Activated CD4-positive, alpha-beta T cell treated with anti-CD3 and anti-CD28 coated beads, Interleukin-2, amount 10 ng/mL, durations not matched to agents 7 days and 5 days (primary cell): ENCODE data around the gene FNDC8. TPM values are rescaled to one million over a fixed set of nuclear protein-coding genes. Genes with fewer than 3 reads are reported as not detected.
"Not testable (repeated sequence)": the region's sequence is repeated elsewhere in the genome, so short reads cannot be mapped to it uniquely, and the experiment has no call there.

Experiments
- CTCF ChIA-PET: fragments of 350-600 bp; sonication (Branson Sonifier 250); formaldehyde crosslinking; loops from one replicate; lab custom pipeline; 2021; ENCODE audit warnings: antibody characterized with exemption; lab: Charles Lee
- POLR2A ChIA-PET: fragments of 350-600 bp; sonication (Branson Sonifier 250); formaldehyde crosslinking; loops from one replicate; lab custom pipeline; 2021; ENCODE audit warnings: antibody characterized with exemption; lab: Charles Lee
- DNase-seq: peaks from one replicate; pipeline ENCODE4 v3.0.0-alpha.2; 2020
- H3K27ac Mint-ChIP-seq: one replicate; pipeline ENCODE4 v1.8.0; 2021; ENCODE audit warnings: mild to moderate bottlenecking, moderate library complexity, mixed read lengths
- H3K27me3 Mint-ChIP-seq: one replicate; pipeline ENCODE4 v1.8.0; 2021; ENCODE audit warnings: mixed read lengths
- H3K36me3 Mint-ChIP-seq: one replicate; pipeline ENCODE4 v1.8.0; 2021; ENCODE audit warnings: low read depth, mixed read lengths
- H3K4me1 Mint-ChIP-seq: one replicate; pipeline ENCODE4 v1.8.0; 2021; ENCODE audit warnings: mixed read lengths
- H3K4me3 Mint-ChIP-seq: one replicate; pipeline ENCODE4 v1.8.0; 2021; ENCODE audit warnings: mild to moderate bottlenecking, moderate library complexity, mixed read lengths
- H3K9me3 Mint-ChIP-seq: one replicate; pipeline ENCODE4 v1.8.0; 2021; ENCODE audit warnings: mixed read lengths
- total RNA-seq, 2 experiments: library from RNA; stranded (reverse); gene quantifications; one replicate each; pipeline ENCODE4 v1.2.3, GENCODE V29; 2021

FNDC8 gene
- total RNA-seq, 2 experiments from 2014 or later = not detected

DNA sequence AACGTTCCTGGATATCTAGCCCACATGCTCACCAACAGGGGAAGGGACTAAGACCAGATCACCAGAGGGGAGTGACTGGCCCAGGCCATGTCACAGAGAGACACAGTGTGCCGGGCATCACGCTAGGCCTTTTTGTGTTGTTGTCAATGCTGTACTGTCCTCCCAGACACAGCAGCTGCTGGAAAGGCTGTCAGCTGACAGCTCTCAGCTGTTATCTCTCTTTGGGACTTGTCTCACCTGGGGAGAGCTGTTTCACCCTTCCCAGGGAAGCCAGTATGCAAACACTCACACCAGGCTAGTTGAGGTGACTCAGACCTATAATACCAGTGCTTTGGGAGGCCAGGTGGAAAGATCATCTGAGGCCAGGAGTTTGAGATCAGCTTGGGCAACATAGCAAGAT lies 45.6 kb downstream of the FNDC8 start:
- no peak overlapping the region for H3K27ac Mint-ChIP-seq
- DNase-seq = no peak
- ChIA-PET POLR2A (no interaction called here), CTCF (no interaction called here)
- no peaks in the 10 kb centered on the region for H3K9me3 Mint-ChIP-seq
- no peak overlapping the region for H3K4me3 Mint-ChIP-seq
- no peaks in the 10 kb centered on the region for H3K36me3 Mint-ChIP-seq
- peaks cover 30% of the 10 kb centered on the region for H3K4me1 Mint-ChIP-seq
- H3K27me3 Mint-ChIP-seq = no peaks in the 10 kb centered on the region

DNA sequence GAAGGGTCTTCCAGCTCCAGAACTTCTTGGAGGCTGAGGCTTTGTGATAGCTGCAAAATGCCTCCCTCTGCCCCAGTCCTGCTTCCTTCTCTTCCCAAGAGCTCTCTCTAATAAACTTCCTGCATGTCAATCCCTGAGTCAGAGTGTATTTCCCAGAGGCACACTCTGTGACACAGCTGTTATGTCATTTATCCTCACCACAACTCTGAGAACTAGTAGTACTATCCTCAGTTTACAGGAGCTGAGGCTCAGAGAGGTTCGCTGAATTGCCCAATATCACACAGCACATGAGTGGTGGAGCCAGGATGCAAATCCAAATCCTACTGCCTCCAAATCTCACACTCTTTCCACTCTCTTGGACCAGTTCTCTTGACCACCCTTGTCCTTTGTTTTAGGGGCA lies 46.3 kb downstream of the FNDC8 start:
- Mint-ChIP-seq H3K4me1 (peaks cover 31% of the 10 kb centered on the region), H3K9me3 (no peaks in the 10 kb centered on the region), H3K4me3 (no peak overlapping the region), H3K36me3 (no peaks in the 10 kb centered on the region), H3K27me3 (no peaks in the 10 kb centered on the region), H3K27ac (no peak overlapping the region)
- CTCF ChIA-PET = interaction anchor here (1.1 to 1.4 kb wide), 2 partner anchors 24 to 597 kb away, joined by 3 to 5 read pairs; no protein-coding TSS in a partner anchor
- POLR2A ChIA-PET = no interaction called here
- DNase-seq = no peak

DNA sequence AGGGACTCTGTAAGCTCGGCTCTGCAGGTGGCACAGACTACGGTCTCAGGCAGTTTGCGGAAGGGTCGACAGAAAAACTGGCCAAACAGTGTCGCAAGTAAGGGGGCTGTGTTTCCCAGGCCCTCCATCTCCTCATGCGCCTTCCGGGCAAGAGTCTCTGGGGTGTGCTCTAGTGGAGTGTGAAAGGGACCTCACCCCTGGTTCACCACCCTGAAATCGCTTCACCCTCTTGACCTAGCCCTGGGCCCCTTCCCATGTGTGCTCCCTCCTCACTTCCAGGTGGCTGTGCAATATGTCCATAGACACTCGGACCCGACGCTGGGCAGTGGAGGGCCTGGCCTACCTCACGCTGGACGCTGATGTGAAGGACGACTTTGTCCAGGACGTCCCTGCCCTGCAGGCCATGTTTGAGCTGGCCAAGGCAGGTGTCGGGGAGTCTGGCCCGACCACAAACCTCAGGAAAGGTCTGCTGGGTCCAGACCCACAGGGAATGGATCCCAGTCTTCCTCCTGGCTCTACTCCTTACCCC lies 48.5 kb downstream of the FNDC8 start:
- POLR2A ChIA-PET = no interaction called here

DNA sequence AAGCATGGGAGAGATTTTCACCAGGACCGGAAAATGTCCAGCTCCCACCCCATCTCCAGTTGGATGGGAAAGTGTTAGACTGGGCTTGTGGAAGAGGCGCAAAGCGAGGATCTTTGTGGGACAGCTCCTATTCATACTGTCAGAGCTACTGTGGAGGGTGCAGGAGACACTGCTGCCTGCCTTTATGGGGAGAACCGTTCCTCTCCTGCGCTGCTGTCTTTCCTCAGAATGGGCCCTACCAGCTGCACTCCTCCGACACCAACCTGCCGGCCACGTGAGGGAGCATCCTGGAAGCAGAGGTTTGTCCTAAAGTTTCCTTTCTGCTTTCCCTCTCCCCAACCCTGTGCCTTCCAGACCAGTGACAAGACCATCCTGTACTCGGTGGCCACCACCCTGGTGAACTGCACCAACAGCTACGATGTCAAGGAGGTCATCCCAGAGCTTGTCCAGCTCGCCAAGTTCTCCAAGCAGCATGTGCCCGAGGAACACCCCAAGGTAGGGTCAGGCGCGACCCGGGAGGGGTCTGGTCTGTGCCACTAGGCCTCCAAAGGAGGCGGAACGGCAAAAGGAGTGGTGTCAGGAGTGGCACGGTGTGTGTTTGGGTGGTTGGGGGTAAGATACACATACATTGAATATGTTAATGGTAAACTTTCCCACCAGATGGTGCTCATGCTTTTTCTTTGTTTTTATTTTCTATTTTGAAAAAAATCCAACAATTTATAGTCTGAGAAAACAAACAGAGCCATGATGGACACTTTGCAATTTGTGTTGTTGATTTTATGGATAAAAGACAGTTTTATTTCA lies 49.8 kb downstream of the FNDC8 start:
- peak; percentile 49 for DNase-seq
- POLR2A ChIA-PET = no interaction called here
- Mint-ChIP-seq H3K27ac (peak overlapping the region; percentile 84), H3K4me1 (peaks cover 46% of the 10 kb centered on the region), H3K4me3 (peak overlapping the region; percentile 39), H3K27me3 (no peaks in the 10 kb centered on the region), H3K36me3 (peaks cover 7% of the 10 kb centered on the region), H3K9me3 (no peaks in the 10 kb centered on the region)
- CTCF ChIA-PET = interaction anchor here (0.6 to 2.3 kb wide), 6 partner anchors 10 to 589 kb away, joined by 3 to 15 read pairs (median 4); partner anchors contain the start of gene SLFN5

More for the DNA sequence above, 48.5 kb downstream of the FNDC8 start:
- no peak overlapping the region for H3K4me3 Mint-ChIP-seq
- H3K4me1 Mint-ChIP-seq = peaks cover 40% of the 10 kb centered on the region
- H3K27me3 Mint-ChIP-seq = no peaks in the 10 kb centered on the region
- no peaks in the 10 kb centered on the region for H3K9me3 Mint-ChIP-seq
- peaks cover 3% of the 10 kb centered on the region for H3K36me3 Mint-ChIP-seq
- H3K27ac Mint-ChIP-seq = peak overlapping the region; percentile 55
- no peak for DNase-seq
- CTCF ChIA-PET = interaction anchor here (1.0 to 2.3 kb wide), 5 partner anchors 11 to 577 kb away, joined by 3 to 15 read pairs (median 4); partner anchors contain the start of gene SLFN5

DNA sequence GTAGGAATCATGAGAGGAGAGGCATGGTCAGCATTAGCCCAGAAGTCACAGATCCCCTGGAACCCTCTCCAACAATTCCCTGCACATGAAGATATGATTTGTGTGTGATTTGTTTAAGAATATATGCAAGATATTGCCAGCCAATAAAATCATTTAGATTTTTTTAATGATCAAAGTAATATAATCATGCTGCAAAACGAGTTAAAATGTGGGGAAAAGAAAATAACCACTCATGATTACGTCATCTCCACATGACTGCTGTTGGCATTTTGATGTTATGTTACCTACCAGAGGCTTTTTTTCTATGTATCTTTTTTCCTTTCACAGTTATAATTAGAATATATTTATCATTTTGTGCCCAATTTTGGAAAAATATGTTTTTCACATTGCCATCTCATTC lies 50.4 kb downstream of the FNDC8 start:
- CTCF ChIA-PET = interaction anchor here (1.8 kb wide), 1 partner anchor 9 kb away, joined by 4 read pairs; no protein-coding TSS in a partner anchor
- Mint-ChIP-seq H3K4me1 (peaks cover 50% of the 10 kb centered on the region), H3K36me3 (peaks cover 7% of the 10 kb centered on the region), H3K27ac (peak overlapping the region; percentile 84), H3K27me3 (no peaks in the 10 kb centered on the region), H3K4me3 (peak overlapping the region; percentile 39), H3K9me3 (no peaks in the 10 kb centered on the region)
- POLR2A ChIA-PET = no interaction called here
- DNase-seq = no peak

DNA sequence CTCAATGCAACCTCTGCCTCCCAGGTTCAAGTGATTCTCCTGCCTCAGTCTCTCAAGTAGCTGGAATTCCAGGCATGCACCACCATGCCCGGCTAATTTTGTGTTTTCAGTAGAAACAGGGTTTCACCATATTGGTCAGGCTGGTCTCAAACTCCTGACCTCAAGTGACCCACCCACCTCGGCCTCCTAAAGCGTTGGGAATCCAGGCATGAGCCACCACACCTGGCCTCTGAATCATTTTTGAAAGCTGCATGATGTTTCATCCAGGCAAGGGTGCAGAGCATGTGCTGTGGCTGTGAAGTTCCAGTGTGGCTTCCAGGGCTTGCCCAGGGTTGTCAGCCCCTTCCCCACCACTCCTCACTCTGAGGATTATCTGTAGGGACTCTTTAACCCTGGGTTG lies 50.9 kb downstream of the FNDC8 start:
- H3K27me3 Mint-ChIP-seq, CTCF ChIA-PET, H3K27ac Mint-ChIP-seq, DNase-seq, H3K4me3 Mint-ChIP-seq, H3K36me3 Mint-ChIP-seq, H3K9me3 Mint-ChIP-seq, POLR2A ChIA-PET: not testable (repeated sequence)
- peaks cover 55% of the 10 kb centered on the region for H3K4me1 Mint-ChIP-seq

DNA sequence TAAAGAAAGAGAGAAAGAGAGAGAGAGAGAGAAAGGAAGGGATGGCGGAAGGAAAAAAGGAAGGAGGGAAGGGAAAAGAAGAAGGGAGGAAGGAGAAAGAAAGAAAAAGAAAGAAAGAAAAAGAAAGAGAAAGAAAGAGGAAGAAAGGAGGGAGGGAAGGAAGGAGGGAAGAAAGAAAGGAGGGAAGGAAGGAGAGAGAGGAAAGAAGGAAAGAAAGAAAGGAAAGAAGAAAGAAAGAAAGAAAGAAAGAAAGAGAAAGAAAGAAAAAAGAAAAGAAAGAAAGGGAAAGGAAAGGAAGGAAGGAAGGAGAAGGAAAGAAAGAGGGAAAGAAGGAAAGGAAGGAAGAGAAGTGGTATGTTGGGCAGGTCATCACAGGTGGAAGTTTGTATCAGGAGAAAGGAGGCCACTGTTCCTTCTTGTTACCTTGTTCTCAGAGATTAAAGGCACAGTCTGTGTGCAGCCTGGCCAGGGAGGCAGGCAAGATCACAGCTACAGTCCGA lies 53.5 kb downstream of the FNDC8 start:
- no peaks in the 10 kb centered on the region for H3K27me3 Mint-ChIP-seq
- CTCF ChIA-PET = interaction anchor here (1.1 to 1.7 kb wide), 2 partner anchors 73 to 365 kb away, joined by 3 read pairs; no protein-coding TSS in a partner anchor
- H3K4me1 Mint-ChIP-seq = peaks cover 77% of the 10 kb centered on the region
- peaks cover 3% of the 10 kb centered on the region for H3K9me3 Mint-ChIP-seq
- H3K4me3 Mint-ChIP-seq = no peak overlapping the region
- peaks cover 20% of the 10 kb centered on the region for H3K36me3 Mint-ChIP-seq
- DNase-seq = no peak
- peak overlapping the region; percentile 71 for H3K27ac Mint-ChIP-seq
- POLR2A ChIA-PET = no interaction called here

DNA sequence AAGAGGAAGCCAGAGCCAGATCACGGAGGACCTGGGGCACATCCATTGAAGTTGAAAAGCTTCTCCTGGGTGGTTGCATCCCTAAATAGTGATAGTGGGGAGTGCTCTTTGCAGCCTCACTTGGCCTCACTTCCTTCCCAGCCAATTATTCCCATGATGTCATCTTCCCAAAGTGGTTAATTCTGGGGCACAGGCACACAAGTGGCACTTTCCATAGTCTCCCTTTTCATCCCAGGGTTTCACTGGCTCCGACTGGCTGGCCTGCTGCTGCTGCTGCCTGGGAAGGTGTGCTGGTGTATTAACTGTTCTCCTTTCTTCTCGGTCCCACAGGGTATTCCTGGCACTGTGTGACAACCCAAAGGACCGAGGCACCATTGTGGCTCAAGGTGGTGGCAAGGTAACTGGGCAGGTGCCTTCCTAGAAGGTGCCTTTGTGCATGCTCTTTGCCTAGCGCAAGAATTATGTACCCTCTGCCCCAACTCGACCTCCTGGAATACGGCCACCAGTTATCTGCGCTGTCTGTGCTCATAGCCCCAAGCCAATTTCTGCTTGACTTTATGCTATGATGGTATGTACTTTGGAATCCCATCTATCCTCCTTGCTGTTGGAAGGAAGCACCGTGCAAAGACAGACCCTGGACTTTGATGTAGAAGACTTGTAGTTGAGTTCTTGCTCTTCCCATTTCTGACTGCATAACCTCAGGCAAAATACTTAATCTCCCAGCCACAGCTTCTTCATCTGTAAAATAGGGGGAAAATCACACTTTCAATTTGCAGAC lies 54.4 kb downstream of the FNDC8 start:
- no peak overlapping the region for H3K4me3 Mint-ChIP-seq
- peaks cover 3% of the 10 kb centered on the region for H3K9me3 Mint-ChIP-seq
- H3K27me3 Mint-ChIP-seq = no peaks in the 10 kb centered on the region
- ChIA-PET POLR2A (no interaction called here), CTCF (interaction anchor here (1.7 kb wide), 1 partner anchor 364 kb away, joined by 3 read pairs; no protein-coding TSS in a partner anchor)
- peaks cover 20% of the 10 kb centered on the region for H3K36me3 Mint-ChIP-seq
- peaks cover 77% of the 10 kb centered on the region for H3K4me1 Mint-ChIP-seq
- H3K27ac Mint-ChIP-seq = no peak overlapping the region
- no peak for DNase-seq

DNA sequence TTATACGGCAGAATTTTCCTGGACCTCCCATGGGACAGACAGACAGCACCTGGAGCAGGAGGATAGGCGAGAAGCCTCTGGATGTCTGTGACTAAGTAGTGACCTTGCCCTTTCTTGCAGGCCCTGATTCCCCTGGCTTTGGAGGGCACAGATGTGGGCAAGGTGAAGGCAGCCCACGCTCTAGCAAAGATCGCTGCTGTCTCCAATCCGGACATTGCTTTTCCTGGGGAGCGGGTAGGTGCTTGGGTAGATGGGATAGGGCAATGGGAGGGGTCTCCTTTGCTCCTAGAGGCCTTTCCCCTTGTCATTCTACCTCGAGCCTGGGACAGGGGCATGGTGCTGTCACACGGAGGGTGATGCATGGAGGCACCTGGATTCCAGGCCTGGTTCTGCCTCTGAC lies 55.5 kb downstream of the FNDC8 start:
- ChIA-PET CTCF (interaction anchor here (1.6 kb wide), 1 partner anchor 11 kb away, joined by 3 read pairs; no protein-coding TSS in a partner anchor), POLR2A (interaction anchor here (0.6 kb wide), 1 partner anchor 358 kb away, joined by 4 read pairs; no protein-coding TSS in a partner anchor)
- Mint-ChIP-seq H3K4me1 (peaks cover 67% of the 10 kb centered on the region), H3K9me3 (peaks cover 3% of the 10 kb centered on the region), H3K27me3 (no peaks in the 10 kb centered on the region), H3K36me3 (peaks cover 20% of the 10 kb centered on the region), H3K27ac (peak overlapping the region; percentile 95), H3K4me3 (no peak overlapping the region)
- DNase-seq = no peak

DNA sequence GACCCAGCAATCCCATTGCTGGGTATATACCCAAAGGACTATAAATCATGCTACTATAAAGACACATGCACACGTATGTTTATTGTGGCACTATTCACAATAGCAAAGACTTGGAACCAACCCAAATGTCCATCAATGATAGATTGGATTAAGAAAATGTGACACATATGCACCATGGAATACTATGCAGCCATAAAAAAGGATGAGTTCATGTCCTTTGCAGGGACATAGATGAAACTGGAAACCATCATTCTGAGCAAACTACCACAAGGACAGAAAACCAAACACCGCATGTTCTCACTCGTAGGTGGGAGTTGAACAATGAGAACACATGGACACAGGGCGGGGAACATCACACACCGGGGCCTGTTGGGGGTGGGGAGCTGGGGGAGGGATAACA lies 58.0 kb downstream of the FNDC8 start:
- CTCF ChIA-PET, DNase-seq, H3K4me3 Mint-ChIP-seq, POLR2A ChIA-PET, H3K27me3 Mint-ChIP-seq, H3K9me3 Mint-ChIP-seq: not testable (repeated sequence)
- Mint-ChIP-seq H3K4me1 (peaks cover 52% of the 10 kb centered on the region), H3K36me3 (peaks cover 20% of the 10 kb centered on the region), H3K27ac (peak overlapping the region; percentile 63)
